GM04503 (cell line): ENCODE measurements around the gene WDFY3.
"Not testable (repeated sequence)": the region's sequence is repeated elsewhere in the genome, so short reads cannot be mapped to it uniquely, and the experiment has no call there.

ENCODE experiments used
- DNase-seq: peaks from one replicate; pipeline ENCODE4 v3.0.0-alpha.2; 2012; ENCODE audit warnings: low read depth

Gene WDFY3

DNA sequence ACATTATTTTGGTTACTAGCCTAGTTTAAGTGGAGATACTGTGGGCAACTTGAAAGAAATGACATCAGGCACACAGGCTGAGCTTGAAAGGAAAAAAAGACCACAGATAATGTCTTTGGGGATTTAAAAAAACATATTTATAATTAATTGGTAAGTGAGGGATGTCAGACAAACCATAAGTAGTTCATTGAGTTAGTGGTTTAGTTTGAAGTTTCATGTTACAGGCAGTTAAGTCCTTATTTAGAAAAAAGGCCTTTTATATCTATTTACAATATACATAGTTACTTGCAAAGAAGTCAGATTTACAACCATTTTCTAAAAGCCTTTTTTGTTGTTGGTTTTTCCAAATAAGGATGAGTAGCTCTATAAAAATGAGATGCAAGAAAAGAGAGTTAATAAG, 294.3 kb downstream of the WDFY3 start:
- DNase-seq, result no peak

DNA sequence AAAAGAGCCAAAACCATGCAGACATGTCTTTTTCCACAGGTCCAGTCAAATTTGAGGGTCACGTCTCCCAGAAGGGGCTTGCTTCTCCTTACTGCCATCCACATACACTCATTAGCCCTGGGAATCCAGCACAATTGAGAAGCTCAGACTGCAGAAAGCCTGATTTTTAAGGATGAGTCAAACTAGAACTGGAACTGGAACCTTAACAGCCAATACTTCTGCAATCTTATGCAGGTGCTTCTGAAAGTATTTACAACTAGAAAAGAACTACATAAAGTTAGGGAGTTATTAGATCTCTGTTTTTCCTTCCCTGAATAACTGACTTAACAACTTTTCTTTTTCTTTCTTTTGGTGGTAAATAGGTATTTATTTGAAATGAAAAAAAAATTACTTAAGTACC, 297.3 kb downstream of the WDFY3 start:
- no peak for DNase-seq

DNA sequence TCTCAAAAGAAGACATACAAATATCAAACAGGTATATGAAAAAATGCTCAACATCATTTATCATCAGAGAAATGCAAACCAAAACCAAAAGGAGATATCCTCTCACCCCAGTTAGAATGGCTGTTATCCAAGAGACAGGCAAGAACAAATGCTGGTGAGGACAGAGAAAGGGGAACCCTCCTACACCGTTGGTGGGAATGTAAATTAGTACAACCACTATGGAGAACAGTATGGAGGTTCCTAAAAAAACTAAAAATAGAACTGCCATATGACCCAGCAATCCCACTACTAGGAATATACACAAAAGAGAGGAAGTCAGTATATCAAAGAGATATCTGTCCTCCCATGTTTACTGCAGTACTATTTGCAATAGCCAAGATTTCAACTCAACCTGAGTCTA, 300.1 kb downstream of the WDFY3 start:
- DNase-seq, result no peak

DNA sequence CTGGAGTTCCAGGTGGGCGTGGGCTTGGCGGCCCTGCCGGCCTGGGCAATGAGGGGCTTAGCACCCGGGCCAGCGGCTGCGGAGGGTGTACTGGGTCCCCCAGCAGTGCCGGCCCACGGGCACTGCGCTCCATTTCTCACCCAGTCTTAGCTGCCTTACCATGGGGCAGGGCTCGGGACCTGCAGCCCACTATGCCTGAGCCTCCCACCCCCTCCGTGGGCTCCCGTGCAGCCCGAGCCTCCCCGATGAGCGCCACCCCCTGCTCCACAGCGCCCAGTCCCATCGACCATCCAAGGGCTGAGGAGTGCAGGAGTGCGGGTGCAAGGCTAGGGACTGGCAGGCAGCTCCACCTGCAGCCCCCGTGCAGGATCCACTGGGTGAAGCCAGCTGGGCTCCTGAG, 301.7 kb downstream of the WDFY3 start:
- not testable (repeated sequence) for DNase-seq

DNA sequence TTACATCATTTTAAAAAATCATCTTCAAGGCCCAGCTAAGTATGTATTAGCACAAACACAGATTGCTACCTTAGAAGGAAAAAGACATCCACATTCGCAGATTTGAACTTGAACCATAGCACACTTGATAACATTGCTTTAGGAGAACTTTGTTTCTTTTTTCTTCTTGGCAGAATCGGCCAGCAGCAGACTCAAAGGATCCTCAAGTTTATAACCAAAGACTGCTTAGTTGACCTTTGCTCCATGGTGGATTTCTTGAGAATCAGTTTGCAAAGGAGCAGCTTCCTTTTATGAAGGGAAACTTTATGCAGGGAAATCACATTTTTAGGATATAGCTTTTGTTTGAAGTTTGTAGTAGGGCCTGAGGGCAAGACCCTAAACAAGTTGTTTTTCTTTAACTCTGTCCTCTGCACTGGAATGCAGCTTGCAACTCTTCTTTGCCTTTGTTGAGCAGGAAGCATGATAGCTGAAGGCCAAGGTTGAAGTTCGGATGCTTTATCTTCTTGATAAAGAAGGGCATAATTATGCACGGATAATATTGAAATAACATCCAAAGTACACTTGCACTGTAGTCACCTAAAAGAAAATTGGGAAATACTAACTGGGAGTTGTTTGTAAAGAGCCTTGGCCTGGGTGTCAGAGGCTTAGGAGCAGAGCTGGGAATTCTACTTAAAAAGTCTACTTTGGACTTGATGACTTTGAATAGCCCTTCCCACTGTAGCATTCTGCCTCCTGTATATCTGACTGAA, 305.1 kb downstream of the WDFY3 start:
- no peak for DNase-seq

DNA sequence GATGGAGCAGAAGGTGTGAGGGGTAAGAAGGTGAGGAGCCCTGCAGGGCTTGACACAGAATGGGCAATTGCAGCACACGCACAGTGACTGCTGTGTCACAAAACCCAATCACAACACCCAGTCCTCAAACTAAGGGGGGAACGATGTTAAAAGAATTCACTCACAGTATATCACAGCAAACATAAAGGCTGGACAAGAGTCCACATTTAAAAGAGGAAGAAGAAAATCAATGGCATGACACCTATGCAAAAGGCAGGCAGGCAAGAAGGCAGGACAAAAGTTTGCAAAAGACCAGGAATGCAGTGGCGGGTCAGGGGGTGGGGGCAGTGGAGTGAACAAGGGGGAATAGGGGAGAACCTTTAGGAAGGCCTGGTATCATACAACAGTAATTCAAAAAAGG, 305.9 kb downstream of the WDFY3 start:
- no peak for DNase-seq

DNA sequence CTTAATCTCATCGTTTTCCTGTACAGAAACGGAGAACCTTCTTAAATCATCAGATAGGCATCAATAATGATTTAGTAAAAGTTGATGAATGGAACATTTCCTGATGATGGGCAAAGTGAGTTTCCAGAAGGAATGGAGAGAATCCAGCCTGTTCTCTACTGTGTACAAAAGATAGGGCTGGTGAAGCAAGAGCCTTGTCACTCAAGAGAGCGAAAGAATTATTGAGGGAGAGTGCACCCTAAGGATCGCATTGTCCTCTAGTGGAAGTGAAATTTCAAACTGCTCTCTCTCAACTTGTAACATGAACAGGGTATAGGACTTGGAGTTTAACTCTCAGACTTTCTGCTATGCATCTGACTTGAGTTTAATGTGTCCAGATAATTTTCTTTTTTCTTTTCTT, 314.0 kb downstream of the WDFY3 start:
- DNase-seq, result no peak

DNA sequence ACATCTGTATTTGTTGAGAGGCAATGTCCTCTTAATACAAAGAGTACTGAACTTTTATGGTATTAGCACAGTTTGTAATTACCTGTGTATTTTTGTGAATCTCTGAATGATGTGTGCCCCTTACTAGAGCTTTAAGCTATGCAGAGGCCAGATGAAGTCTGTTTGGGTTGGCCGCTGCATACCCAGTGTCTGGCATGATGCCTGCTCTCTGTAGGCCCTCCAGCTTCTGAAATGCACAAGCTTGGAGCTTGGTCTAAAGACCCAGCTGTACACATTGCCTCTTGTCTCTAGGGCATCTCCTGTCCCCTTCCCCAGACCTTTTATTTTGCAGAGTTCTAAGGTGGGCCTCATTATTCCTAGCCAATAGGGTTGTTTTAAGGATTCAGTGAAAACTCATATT, 315.0 kb downstream of the WDFY3 start:
- no peak for DNase-seq

DNA sequence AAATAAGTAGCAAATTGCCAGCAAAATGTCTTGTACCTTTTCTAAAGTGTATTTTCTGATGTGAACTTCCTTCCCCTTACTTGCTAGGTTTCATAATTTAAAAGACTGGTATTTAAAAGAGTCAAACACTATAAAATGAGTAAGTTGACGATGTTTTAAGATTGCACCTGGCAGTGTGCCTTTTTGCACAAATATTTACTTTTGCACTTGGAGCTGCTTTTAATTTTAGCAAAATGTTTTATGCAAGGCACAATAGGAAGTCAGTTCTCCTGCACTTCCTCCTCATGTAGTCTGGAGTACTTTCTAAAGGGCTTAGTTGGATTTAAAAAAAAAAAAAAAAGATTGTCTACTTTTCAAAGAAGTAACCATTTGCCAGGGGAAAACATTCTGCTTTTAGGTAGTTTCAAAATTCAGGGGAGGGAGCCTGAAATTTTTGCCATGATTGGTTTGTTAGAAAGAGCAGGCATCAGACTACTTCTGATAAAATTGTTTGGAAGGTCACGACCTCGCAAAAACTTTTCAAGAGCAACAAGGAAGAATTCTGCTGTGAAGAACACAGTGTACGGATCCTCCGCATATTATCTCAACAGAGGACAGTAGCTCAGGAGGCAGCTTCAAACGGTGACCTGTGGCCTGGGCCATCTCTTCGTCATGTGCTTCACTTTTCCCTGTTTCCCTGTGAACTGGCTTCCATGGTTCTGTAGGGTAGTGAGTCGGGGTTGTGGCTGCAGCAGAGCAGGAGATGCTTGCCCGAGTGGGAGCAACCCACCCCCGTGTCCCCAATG, 317.4 kb downstream of the WDFY3 start:
- DNase-seq, result no peak

DNA sequence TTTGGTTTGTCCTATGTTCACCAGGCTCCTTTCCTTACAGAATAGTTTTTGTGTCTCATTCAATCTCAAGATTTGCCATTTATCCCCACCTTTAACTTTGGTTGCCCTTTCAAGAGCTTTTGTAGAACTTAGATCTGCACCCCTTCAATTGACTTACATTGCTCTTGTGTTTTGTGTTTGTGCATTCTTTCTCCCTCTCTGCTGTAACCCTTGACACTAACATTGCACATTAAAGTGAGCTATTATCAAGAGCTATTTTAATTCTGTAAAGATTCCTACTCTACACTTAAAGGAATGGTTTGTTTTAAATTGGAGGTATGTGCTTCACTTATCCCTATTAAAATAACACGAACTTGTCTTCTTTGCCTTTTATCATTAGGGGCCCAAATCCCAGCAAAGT, 318.3 kb downstream of the WDFY3 start:
- DNase-seq, result no peak

DNA sequence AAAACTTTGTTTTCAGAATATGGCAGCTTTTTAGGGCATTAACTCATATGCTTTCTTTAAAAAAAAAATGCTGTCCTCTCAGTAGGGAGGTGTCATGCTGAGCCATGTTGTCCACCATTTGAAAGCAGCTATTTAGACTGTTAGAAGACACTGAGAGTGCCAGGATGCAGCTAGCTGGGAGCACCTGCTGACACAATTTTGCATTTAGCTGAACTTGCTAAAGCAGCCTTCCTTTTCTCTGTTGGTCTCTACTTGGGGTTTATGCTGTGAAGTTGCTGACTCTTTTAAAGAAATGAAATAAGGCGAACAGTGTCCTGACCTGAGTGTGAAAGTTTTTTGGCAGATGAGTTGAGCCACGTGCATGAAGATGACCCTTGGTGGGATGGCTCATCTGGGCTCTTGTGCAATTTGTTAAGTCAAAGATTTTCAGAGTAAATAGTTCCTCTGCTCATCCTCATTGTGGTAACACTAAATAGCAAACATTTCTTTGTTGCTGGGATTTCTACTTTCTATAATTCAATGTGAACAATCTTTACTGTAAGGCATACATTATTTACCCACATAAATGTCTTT, 319.1 kb downstream of the WDFY3 start:
- DNase-seq, result no peak

DNA sequence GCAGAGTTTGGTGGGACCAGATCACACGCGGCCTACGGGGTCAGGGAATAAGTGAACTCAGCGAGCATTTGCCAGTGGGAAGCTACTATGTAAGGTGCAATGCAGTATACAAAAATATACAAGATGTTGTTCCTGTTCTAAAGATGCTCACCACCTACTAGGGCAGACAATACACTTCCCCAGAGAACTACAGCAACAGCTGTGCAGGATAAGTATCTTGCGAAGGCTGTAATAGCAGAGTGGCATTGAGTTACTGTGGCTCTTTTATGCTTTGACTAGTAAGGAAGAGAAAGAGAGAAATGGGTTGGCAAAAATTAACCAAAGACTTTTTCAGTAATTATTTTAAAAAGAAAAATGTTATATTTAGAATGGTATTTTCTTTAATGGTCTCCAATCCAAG, 322.4 kb downstream of the WDFY3 start:
- DNase-seq, result no peak

DNA sequence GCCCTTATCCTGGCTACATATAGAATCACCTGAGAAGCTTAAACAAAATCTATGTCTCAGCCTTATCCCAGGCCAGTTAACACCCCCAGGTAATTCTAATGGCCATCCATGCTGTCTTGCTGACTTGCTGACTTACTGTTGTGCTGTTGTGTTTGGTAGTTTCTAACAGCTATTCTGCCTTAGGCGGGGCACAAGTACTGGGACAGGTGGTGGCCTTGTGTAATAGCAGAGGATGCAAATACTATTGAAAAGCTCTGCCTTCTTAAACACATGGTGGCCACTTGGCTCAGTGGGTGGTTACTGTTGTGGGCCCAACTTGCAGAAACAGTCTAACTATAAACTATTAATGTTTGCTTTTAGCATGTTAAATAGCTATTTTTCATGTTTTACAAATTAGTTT, 327.3 kb downstream of the WDFY3 start:
- no peak for DNase-seq

DNA sequence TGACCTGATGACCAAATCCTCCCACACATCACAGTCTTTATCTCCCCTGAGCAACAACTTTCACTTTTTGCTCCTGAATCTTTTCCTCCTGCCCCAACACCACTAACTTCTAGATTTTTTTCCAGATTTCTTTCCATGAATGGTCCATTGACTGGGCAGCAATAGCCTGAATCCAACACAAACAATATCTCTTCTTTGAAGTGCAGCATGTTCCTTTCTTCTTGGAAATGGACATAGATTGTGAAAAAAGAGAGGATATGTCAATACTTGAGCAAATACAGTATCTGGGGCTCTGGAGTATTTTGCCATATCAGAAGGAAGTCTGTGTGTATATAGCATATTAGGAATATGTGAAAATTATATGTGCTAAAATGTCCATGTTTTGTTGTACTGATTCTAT, 328.4 kb downstream of the WDFY3 start:
- DNase-seq, result no peak

DNA sequence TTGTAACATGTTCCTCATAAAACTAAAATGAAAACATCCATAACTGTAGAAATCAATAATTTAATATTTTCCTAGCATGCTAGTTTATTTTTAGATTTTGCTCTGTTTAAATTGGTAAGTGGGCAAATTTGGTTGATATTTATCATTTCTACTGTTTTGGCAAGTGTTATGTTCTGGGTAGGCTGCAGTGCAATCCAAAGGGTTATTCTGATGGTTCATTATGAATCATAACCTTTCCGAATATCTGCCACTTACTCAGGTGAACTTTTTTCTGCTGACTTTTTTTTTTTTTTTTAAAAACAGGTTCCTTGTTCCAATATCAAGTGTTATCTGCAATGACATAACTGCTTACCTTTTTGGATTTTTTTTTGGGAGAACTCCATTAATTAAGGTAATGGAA, 331.5 kb downstream of the WDFY3 start:
- DNase-seq, result no peak

DNA sequence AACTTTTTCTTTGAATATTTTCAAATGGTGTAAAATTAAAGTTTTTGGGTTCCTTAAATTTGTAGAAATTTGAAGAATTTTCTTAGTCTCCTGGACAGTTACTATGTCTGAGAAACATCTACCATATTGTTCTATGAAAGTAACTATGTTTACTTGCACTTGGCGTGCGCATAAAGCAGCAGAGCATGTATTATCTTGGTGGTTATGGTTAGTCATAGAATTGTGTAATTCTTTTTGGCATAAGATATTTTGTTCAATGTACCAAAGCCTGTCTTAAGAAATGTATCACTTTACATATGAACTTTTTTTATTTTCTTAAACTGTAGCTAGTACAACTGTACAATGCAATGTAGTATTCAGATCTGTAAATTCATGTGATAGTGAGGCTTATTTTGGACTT, 334.4 kb downstream of the WDFY3 start:
- peak; percentile 3 for DNase-seq

DNA sequence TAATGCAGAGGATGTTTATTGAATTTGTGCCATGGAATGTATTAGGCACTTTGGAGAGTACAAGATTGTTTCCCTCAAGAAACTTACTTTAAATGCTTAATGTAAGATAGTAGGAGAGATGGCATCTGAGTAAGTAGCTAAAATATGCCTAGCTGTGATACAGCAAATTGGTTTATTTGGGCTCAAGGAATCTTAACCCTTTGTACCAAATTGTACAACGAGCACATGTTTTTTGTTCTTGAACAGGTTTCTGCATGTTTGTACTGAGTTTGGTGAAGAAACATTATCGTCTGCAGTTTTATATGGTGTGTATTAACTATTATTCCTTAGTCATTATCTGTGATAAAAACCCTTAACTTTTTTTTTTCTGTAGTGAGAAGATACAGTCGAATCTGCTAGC, 334.9 kb downstream of the WDFY3 start:
- DNase-seq, result no peak

DNA sequence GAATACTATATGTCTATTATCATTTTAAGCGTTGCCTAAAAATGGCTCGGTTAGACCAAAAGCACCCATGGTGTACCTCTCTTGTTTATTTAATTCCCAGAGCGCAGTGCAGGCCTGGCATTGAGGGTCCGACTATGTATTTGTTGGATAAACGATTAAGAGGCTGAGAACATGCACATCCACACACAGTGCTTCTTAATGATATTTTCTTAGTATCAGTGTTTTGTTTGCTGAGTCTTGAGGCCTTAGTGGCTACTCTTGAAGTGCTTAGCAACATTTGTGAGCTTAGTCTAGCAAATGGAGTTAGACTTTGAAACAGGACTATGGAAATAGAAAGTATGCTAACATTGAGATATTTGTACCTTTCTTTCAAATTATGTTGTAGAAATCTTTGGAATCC, 339.8 kb downstream of the WDFY3 start:
- DNase-seq, result no peak

DNA sequence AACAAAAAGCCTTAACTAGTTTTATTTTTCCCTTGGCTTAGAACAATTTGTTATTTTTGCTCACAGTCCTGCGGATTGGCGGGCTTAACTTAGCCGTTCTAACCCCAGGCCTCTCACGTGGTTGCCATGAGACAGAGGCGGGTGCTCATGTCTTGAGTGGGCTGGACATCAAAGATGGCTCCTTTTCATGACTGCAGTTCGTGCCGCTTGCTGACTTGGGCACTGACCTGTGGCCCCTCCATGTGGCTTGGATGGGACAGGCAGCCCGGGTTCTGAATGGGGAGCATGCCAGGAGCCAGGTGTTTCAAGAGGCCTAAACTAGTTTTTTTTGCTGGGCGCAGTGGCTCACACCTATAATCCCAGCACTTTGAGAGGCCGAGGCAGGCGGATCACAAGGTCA, 342.8 kb downstream of the WDFY3 start:
- no peak for DNase-seq

DNA sequence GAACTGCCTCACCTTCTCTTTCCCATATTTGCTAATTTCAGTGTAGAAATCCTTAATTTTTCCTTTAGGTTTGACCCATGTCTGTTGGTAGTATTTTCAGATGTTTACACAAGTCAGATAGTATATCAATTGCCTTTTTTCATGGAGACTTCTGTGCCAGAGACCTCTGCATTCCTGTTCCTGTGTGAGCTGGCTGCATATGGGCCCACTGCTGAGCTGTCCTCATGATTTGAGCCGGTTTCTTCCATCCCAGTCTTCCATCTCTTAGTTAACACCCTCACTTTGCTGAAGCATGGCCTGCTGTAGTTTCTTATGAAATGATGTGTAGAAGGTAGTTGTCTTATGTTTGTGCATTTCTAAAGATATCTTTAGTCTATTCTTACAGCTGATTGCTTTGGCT, 343.5 kb downstream of the WDFY3 start:
- no peak for DNase-seq
